Measurements from ENCODE around the gene MRPL28. TPM values are rescaled to one million over a fixed set of nuclear protein-coding genes. Genes with fewer than 3 reads are reported as not detected.
"Not testable (repeated sequence)": the region's sequence is repeated elsewhere in the genome, so short reads cannot be mapped to it uniquely, and the experiment has no call there.

MRPL28 gene
- polyA plus RNA-seq (ENCODE audit: insufficient read length in 4 of 4): 10 to 100 TPM; 68.4 to 92.6 (median 70.9) TPM

DNA sequence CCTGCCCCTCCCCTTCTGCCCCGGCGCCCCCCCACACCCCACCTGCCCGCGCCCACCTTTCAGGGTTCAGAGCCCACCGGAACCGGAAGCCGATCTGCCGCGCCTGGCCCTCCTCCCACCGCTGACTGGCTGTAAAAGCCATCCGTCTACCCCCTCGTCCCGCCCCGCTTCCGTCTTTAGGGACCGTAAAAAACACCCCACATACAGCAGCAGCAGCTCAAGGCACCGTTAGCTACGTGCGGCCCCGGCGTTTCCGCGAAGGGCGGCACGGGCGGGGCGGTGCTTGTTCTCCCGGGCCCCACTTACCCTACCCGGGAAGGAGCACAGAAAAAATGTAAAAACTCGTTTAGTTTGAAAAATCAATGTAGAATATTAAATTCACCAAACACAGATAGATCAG is at the start of gene MRPL28:
TSS of gene MRPL28 (minus strand) at position 96 of the 400 bp plus-strand sequence. CDS start 320 bp downstream, outside the sequence.
- DNase-seq (ENCODE audit: low read depth in 4 of 4, low spot score in 3 of 4): peak; percentile 82 to 86 (median 83)

DNA sequence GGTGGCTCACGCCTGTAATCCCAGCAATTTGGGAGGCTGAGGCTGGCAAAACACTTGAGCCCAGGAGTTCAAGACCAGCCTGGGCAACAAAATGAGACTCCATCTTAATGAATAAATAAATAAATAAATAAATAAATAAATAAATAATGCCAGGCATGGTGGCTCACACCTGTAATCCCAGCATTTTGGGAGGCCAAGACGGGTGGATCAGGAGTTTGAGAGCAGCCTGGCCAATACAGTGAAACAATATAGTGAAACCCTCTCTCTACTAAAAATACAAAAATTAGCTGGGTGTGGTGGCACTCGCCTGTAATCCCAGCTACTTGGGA is 44.8 kb upstream of the MRPL28 start:
- not testable (repeated sequence) for DNase-seq (ENCODE audit: low read depth in 4 of 4, low spot score in 3 of 4)

DNA sequence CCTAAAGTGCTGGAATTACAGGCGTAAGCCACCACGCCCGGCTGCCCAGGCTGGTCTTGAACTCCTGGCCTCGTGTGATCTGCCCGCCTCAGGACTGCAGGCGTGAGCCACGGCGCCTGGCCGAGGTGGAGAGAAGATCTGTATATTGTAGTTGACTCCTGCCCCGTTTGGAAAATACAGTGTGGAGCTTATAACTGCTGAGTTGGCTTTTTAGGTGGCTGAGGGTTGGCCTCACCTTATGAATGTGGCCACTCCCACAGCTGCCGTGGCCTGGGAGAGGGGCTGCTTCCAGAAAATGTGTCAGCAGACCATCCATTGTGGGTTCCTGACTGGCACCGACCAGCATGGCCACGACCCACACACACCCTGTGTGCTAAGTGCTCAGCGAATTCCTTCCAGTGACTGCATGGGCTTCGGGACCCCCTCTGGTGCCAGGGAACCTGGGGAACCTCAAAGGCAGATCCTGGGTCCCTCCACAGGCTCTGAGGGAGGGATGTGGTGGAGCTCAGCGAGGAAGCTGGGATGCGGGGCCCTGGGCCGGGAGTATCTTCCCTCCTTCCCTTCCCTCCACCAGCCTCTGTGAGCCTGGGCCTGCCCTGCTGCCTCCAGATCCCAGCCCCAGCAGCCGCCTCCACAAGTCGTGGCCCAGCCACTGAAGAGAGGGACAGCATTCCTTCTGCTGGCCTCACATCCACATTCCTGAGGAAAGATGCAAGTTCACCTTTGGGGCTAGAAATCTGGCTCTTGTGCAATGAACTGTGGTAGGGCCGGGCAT is 44.2 kb upstream of the MRPL28 start:
- DNase-seq (ENCODE audit: low read depth in 4 of 4, low spot score in 3 of 4): no peak

DNA sequence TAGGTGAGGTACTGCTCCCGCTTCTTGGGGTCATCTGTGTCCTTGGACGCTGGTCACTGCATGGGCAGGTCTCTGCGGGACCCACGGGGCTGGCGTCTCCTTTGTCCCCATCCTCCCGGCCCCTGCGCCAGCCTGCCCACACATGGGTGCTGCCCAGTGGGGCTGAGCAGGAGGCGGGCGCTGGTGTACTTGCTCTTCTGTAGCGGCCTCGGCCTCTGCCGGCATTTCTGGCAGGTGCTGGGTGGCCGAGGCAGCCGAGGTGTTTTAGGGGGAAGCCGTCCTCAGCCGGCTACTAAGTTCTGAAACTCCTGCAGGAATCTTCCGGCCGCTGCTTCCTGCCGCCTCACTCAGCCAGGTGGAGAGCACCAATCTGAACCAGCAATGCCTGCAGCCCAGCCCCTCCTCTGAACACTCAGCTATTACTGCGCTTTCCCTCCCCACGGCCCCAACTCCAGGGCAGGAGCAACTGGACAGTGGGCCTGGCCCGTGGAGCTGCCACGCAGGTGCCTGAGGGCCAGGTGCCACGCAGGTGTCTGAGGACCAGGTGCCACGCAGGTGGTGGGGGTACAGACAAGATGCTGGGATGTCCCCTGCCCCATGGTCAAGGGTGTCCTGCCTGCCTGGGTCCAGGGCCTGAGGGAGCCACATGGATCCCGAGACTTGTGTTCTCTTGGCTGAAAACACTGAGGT is 41.4 kb upstream of the MRPL28 start:
- no peak for DNase-seq (ENCODE audit: low read depth in 4 of 4, low spot score in 3 of 4)

DNA sequence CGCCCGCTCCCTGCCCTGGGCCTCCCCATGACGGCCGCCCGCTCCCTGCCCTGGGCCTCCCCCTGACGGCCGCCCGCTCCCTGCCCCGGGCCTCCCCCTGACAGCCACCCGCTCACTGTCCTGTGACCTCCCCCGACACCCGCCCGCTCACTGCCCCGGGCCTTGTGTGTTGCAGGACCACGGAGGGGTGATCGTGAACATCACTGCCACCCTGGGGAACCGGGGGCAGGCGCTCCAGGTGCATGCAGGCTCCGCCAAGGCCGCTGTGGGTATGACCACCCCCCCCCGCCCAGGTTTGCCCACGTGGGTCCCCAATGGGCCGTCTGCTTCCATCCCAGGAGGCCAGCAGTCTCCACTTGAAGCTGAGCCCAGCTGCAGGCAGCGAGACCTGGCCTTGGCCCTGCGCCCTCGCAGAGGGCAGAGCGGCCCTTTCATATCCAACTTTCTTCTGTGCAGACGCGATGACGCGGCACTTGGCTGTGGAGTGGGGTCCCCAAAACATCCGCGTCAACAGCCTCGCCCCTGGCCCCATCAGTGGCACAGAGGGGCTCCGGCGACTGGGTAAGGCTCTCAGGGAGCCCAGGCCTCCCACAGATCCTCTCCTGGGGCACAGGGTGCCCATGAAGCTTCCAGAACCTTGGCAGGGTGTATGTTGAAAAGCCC is 40.3 kb upstream of the MRPL28 start:
- no peak for DNase-seq (ENCODE audit: low read depth in 4 of 4, low spot score in 3 of 4)

DNA sequence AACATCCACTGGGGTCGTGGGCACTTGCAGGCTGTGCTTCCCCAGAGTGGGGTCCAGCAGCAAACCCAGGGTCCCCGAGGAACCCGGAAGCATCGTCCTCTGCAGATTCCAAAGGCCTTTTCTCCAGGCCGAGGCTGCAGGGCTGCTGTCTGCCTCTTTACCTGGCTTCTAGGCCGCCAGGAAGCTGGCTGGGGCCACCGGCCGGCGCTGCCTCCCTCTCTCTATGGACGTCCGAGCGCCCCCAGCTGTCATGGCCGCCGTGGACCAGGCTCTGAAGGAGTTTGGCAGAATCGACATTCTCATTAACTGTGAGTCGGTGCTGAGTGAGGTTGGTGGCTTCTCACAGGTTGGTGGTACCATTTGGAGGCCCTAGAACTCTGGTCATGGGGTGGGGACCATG is 36.9 kb upstream of the MRPL28 start:
- DNase-seq (ENCODE audit: low read depth in 4 of 4, low spot score in 3 of 4): no peak

DNA sequence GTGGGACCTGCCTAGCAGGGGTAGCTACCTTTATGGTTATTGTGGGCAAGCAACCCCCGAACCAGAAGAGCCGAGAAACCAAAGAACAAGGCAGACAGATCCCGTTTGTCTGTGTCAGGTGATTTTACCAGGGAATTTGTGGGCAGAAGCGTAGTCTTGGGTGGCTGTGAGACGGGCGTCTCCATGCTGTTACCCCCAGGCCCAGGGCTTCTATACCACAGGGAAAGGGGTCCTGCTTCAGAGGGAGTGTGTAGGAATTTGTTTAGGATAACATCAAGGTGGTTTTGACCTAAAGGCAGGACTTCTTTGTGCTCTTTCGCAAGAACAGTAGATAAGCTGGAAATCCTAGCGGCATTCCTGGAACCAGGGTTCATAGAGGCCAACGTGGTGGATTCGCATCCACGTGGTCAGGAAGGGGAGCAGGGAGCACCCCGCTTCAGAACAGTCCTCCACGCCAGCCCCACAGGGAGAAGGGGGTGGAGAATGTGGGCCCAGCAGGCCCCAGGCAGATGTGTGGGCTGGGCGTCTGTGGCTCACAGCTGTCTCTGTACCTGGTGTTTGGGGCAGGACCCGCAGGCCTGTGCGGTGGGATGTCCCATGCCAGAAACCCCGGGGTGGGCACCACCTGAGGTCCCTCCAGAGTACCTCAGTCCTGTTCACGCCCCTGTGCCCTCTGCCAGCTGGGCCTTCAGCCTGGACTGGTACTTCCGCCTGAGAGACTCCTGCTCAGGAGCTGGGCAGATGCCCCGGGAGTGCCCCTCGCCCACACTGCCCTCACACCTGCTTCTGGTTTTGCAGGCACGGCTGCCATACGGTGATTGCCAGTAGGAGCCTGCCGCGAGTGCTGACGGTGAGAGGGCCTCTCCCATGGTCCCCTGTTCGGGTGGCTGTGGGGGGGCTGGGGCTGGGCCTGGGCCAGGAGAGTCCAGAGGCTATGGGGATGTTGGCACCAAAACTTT is 35.5 kb upstream of the MRPL28 start:
- DNase-seq (ENCODE audit: low read depth in 4 of 4, low spot score in 3 of 4): no peak

DNA sequence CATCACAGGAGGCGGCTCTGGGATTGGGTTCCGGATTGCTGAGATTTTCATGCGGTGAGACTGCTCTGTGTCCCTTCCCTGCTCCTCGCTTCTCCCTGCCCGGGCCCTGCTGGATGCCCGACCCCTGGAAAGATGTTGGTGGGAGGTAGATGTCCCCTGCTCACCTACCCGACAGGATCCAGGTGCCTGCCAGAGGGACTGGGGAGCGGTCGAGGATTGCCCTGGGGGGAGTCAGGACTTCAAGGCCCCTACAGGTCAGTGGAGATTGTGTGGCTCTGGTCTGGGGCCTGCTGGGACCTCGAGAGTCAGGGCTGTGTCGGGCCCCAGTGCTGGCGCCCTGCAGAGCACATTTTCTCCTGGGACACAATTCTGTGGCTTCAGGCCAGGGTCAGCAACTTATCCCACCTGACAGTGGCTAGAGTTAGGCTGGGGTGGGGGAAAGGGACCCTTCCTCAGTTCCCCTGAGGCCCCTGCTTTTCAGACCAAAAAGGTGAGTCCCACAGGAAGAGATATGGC is 34.7 kb upstream of the MRPL28 start:
- no peak for DNase-seq (ENCODE audit: low read depth in 4 of 4, low spot score in 3 of 4)

DNA sequence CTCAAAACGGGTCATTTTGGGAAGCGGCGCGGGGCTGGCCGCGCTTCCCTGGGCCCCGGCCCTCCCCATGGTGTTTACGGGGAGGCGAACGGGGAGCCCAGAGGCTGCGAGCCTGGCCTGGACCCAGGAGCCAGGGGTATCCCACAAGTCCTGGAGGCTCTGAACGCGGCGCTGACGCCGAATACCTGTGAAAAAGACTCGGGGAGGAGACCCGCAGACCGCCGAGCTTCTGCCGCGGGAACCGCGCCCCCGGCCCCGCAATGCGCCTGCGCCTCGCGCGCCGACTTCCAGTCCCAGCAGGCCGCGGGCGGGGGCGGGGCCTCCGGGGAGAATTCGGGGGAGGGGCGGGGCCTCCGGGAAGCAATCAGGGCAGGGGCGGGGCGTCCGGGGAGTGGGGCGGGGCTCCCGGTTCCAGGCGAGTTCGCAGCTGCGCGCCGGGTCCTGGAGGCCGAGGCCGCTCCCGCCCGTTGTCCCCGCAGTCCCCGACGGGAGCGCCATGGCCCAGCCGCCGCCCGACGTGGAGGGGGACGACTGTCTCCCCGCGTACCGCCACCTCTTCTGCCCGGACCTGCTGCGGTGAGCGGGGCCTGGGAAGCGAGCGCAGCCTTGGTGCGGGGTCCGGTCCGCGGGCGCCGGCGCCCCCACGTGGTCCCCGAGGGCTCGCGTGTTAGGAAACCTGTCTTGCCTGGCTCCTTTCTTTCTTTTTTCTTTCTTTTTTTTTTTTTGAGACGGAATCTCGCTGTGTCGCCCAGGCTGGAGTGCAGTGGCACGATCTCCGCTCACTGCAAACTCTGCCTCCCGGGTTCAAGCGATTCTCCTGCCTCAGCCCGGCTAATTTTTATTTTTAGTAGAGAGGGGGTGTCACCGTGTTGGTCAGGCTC is 31.4 kb upstream of the MRPL28 start, which contains the start of gene DECR2:
TSS of gene DECR2 (plus strand) at position 418 of the 881 bp plus-strand sequence. CDS start at position 497, 79 bp downstream.
- peak; percentile 85 to 90 (median 88) for DNase-seq (ENCODE audit: low read depth in 4 of 4, low spot score in 3 of 4)

DNA sequence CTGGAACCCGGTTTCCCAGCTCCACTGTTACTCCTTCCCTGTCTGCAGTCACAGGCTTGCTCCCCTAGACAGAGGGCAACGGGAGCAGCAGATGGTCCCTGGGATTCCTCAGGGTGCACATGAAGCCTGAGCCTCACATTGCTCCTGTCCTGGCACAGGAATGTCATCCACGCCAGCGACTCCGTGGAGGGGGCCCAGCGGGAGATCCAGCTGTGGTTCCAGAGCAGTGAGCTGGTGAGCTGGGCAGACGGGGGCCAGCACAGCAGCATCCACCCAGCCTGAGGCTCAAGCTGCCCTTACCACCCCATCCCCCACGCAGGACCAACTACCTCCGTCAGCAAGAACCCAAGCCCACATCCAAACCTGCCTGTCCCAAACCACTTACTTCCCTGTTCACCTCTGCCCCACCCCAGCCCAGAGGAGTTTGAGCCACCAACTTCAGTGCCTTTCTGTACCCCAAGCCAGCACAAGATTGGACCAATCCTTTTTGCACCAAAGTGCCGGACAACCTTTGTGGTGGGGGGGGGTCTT is 29.8 kb upstream of the MRPL28 start:
- DNase-seq (ENCODE audit: low read depth in 4 of 4, low spot score in 3 of 4): no peak

DNA sequence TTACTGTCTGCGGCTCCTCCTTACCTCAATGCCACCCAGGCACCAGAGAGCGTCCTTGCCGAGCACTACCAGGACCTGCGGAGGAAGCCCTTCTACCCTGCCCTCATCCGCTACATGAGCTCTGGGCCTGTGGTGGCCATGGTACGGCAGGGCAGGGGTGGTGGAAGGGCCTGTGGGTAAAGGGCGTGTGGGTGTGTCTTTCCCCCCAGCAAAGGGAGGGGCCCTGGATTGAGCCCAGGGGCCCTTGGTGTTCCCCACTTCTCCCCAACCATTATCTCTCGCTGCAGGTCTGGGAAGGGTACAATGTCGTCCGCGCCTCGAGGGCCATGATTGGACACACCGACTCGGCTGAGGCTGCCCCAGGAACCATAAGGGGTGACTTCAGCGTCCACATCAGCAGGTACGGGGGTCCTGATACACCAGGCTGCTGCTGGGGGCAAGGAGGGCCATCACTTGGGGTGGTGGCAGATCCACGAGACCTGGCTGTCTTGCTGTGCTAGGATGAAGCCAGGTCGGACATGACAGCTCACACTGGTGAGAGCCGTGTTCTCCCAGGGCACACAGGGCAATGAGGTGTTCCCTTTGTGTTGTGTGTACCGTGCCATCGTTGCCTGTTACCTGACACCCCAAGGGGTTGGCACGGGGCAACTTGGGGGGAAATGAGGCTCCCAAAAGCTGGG is 29.1 kb upstream of the MRPL28 start:
- no peak for DNase-seq (ENCODE audit: low read depth in 4 of 4, low spot score in 3 of 4)

DNA sequence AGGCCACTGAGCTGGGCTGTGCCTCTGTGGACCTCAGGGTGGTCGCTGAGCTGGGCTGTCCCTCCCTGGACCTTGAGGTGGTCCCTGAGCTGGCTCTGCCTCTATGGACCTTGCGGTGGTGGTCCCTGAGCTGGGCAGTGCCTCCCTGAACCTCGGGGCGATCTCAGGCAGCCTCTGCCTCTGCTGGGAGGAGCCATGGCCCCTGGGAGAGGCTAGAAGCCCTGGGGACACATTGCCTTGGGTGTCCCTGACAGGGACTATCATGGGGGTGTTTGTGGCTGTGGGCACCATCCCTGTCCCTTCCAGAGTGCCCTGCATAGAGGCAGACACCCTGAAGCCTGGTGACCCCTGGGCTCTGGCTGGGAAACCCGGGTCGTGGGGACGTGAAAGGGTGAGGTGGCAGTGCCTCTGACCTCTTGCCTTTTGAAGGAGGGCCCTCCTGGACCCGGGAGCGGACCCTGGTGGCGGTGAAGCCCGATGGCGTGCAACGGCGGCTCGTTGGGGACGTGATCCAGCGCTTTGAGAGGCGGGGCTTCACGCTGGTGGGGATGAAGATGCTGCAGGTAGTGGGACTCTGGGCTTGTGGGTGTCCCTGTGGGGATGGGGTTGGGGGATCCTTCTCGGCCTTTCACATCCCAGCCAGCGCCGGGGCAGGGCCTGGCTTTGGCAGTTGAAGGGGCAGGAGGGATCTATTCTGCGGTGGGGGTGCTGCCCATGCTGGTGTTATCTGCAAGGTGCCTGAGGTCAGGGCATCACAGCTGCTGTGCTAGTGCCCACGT is 28.4 kb upstream of the MRPL28 start:
- no peak for DNase-seq (ENCODE audit: low read depth in 4 of 4, low spot score in 3 of 4)

DNA sequence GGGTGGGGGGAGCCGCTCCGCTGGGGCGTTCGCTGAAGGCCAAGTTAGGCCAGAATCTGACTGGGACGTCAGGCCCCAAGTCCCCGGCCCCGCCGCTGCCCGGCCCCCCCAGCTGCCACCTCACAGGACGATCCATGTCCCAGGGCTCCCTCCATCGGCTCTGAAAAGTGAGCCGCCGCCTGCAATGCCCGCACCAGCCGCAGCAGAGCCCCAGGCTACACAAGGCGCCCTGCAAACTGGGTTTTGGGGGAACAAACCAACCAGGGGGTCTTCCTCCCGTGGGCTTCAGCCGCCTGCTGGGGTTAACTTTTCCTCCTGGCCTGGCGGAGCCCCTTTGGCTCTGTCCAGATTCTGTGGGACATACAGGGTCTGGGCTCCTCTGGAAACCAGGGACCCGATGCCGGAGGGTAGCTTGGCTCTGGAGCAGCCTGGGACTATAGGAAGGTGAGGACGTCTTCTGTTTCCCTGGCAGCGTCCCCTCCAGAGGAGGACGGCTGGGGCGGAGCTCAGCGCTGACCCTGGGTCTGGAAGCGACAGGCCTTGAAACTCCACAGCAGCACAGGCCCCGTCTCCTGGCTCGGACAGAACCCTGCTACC is 27.5 kb upstream of the MRPL28 start:
- DNase-seq (ENCODE audit: low read depth in 4 of 4, low spot score in 3 of 4): no peak

DNA sequence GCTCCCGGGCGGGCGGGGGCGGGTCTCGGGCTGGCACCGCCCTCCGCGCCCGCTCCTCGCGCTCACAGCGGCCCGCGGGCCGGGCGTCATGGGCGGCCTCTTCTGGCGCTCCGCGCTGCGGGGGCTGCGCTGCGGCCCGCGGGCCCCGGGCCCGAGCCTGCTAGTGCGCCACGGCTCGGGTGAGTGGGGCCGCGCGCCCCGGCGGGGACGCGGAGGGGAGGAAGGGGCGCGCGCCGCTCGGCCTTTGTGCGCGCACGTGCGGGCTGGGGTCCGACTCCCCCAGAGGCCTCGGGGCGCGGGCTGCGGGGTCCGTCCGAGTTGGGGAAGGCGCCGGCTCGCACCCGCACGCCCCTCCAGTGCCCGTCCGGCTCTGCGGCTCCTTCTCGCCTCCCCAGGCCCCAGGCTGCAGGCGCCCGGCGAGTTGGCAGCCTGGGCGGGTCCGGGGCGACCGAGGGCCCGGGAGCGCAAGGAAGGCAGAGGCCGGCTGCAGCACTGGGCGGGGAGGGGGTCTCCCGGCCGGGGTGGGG is 26.9 kb upstream of the MRPL28 start, which contains the start of gene NME4:
TSS of gene NME4 (plus strand) at position 65 of the 527 bp plus-strand sequence. CDS start at position 89, 24 bp downstream.
- no peak for DNase-seq (ENCODE audit: low read depth in 4 of 4, low spot score in 3 of 4)

DNA sequence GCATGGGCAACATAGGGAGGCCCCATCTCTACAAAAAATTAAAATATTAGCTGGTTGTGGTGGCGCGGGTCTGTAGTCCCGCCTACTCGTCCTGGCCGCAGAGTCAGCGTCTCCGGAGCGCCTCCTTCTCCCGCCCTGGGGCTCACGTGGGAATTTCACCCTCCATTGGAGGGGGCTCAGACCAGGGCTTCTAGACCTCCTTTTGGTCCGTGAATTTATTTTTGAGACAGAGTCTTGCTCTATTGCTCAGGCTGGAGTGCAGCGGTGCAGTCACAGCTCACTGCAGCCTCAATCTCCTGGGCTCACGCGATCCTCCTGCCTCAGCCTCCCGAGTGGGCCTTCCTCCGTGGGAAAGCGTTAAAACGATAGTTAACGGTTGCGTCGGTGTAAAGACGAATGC is 26.3 kb upstream of the MRPL28 start:
- no peak for DNase-seq (ENCODE audit: low read depth in 4 of 4, low spot score in 3 of 4)

DNA sequence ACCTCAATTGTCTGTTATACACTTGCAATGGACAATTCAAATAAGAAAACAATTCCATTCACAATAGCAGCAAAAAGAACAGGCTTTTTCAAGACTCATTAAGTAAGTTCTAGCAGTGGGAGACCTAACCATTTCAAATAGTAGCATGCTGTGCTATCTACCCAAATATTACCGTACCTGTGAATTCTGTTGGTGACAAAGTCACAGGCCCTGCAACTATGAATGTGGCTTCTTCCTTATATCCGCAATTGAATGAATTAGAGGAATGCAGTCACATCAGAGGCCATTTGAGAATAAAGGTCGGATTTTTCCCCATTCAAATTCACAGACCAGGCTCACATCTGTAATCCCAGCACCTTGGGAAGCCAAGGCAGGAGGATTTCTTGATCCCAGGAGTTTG is 25.9 kb upstream of the MRPL28 start:
- no peak for DNase-seq (ENCODE audit: low read depth in 4 of 4, low spot score in 3 of 4)
